ENCODE results near the gene CCDC107.

The CCDC107 gene

GRCh38 chr9:35710818-35711500, 52.9 kb downstream of the CCDC107 start:
- TF ChIP-seq POLR2AphosphoS5 (IDR thresholded peaks at IDR 0.05; ENCODE audit: low read depth, low read length): no peak
- TF ChIP-seq POU2F2 (IDR thresholded peaks at IDR 0.05; ENCODE audit: low read depth, low read length): no peak
- TF ChIP-seq PAX5 (IDR thresholded peaks at IDR 0.05; ENCODE audit: insufficient read depth, low read length, severe bottlenecking): no peak
- no peak for TF ChIP-seq SPI1 (IDR thresholded peaks at IDR 0.05; ENCODE audit: low read depth, low read length)
- TF ChIP-seq POLR2A (IDR thresholded peaks at IDR 0.05; ENCODE audit: low read depth, low read length): no peak
- TF ChIP-seq TAF1 (IDR thresholded peaks at IDR 0.05; ENCODE audit: low read depth, low read length): no peak
- FAIRE-seq (no peak), DNase-seq (ENCODE audit: insufficient read length, low spot score) (no peak)

Measured in GM12891 (cell line).